Sigmoid colon (tissue), 7 donors: Measurements from ENCODE around the gene REXO2. TPM values are rescaled to one million over a fixed set of nuclear protein-coding genes. Genes with fewer than 3 reads are reported as not detected.

ENCODE experiments used
- DNase-seq: peaks from one replicate; pipeline ENCODE4 v3.0.0-alpha.2; 2019
- H3K27ac ChIP-seq, 4 donors: fragments of 200-600 bp; sonication (generic); one replicate each; pipeline ENCODE4 v1.5.1; 2016 to 2019; ENCODE audit warnings: mild to moderate bottlenecking in 1 of 4
- H3K27me3 ChIP-seq, 3 donors: fragments of 200-600 bp; sonication (generic); one replicate each; pipeline ENCODE4 v1.5.1; 2019; ENCODE audit warnings: mild to moderate bottlenecking in 1 of 3
- H3K36me3 ChIP-seq, 4 donors: fragments of 200-600 bp; sonication (generic); one replicate each; pipeline ENCODE4 v1.5.1; 2016 to 2019
- H3K4me1 ChIP-seq, 4 donors: fragments of 200-600 bp; sonication (generic); one replicate each; pipeline ENCODE4 v1.5.1; 2017 to 2019
- H3K4me3 ChIP-seq, 4 donors: fragments of 200-600 bp; sonication (generic); one replicate each; pipeline ENCODE4 v1.5.1; 2017 to 2019; ENCODE audit warnings: mild to moderate bottlenecking in 2 of 4, moderate library complexity in 1 of 4
- H3K9me3 ChIP-seq, 4 donors: fragments of 200-600 bp in 3 of 4; sonication (generic) in 3 of 4; one replicate each; pipeline versions ENCODE4 v1.5.1 to v1.6.1; 2013 to 2019
- CTCF ChIP-seq, 4 experiments: fragments of 450-650 bp in 3 of 4; fragments of 200-600 bp in 1 of 4; IDR thresholded peaks; one replicate each; pipeline ENCODE4 v1.5.1; 2016 to 2019; ENCODE audit warnings: antibody characterized with exemption in 4 of 4, mild to moderate bottlenecking in 3 of 4, moderate library complexity in 2 of 4
- EP300 ChIP-seq, 4 donors: sonication (generic); formaldehyde crosslinking; IDR thresholded peaks; one replicate each; pipeline ENCODE4 v1.6.1; 2017; ENCODE audit warnings: antibody characterized with exemption in 4 of 4
- POLR2A ChIP-seq, 2 donors: fragments of 450-650 bp; IDR thresholded peaks; one replicate each; pipeline ENCODE4 v1.6.1; 2016; ENCODE audit warnings: antibody characterized with exemption in 2 of 2, mild to moderate bottlenecking in 2 of 2, moderate library complexity in 2 of 2
- POLR2AphosphoS5 ChIP-seq, 4 donors: sonication (generic); formaldehyde crosslinking; IDR thresholded peaks; one replicate each; pipeline ENCODE4 v1.6.1; 2017; ENCODE audit warnings: antibody characterized with exemption in 4 of 4
- WGBS, 2 donors: extraction: QIAGEN DNeasy Blood & Tissue Kit; methylation state at CpG; one replicate each; pipeline ENCODE4 v1.1.7; 2013; 5-methylcytosine and 5-hydroxymethylcytosine counted together
- intact Hi-C: fragments of 100-400 bp; cut with DNase I; formaldehyde crosslinking; loops from one replicate; pipeline ENCODE4 v1.15.1; 2023
- polyA plus RNA-seq, 3 donors: library from polyadenylated mRNA; stranded (reverse); fragments of 200-250 nt; gene quantifications; one replicate each; pipeline ENCODE4 v1.2.3, GENCODE V29; 2013
- total RNA-seq, 4 donors: library from RNA; depleted of rRNA; stranded (reverse); fragments of >200 nt; gene quantifications; one replicate each; pipeline ENCODE4 v1.1.0, GENCODE V29; 2016
- donor health status: healthy with polysubstance abuse.
- donor health status: Bipolar disorder and iron deficiency.
- donor health status: healthy.

The REXO2 gene
- total and polyA plus RNA-seq, 7 donors, result 49.7 to 238 (median 158) TPM

- DNase-seq, result no peak
- Histone ChIP-seq H3K27me3 (no peaks in the 10 kb centered on the region), H3K4me1 (peaks cover 0 to 26% (median 20%) of the 10 kb centered on the region in 4 donors), H3K9me3 (no peaks in the 10 kb centered on the region), H3K4me3 (no peak overlapping the region), H3K27ac (peak overlapping the region in 2 of 4 donors; percentile 10 to 27), H3K36me3 (peaks cover 6 to 62% (median 23%) of the 10 kb centered on the region in 4 donors)
- no peak for TF ChIP-seq POLR2A (IDR thresholded peaks at IDR 0.05)
- TF ChIP-seq POLR2AphosphoS5 (IDR thresholded peaks at IDR 0.05), result peak in 2 of 4 donors; percentile 51 to 56
- WGBS, 2 donors, result 64 to 78% methylated on average over 2 of the region's 2 CpGs
- intact Hi-C loops, result no loop called here
Observed at GRCh38 chr11:114448749-114449482, 9.6 kb downstream of the REXO2 start.

GRCh38 chr11:114449845-114450244 lies 10.6 kb downstream of the REXO2 start:
- TF ChIP-seq CTCF (IDR thresholded peaks at IDR 0.05) (no peak), POLR2AphosphoS5 (IDR thresholded peaks at IDR 0.05) (no peak), POLR2A (IDR thresholded peaks at IDR 0.05) (no peak), EP300 (IDR thresholded peaks at IDR 0.05) (no peak)
- H3K27me3 ChIP-seq, result no peaks in the 10 kb centered on the region
- H3K4me1 ChIP-seq, result peaks cover 0 to 26% (median 20%) of the 10 kb centered on the region in 4 donors
- H3K27ac ChIP-seq, result no peak overlapping the region
- H3K9me3 ChIP-seq, result no peaks in the 10 kb centered on the region
- H3K36me3 ChIP-seq, result peaks cover 6 to 60% (median 19%) of the 10 kb centered on the region in 4 donors
- no peak overlapping the region for H3K4me3 ChIP-seq
- 93 to 94% methylated on average over 6 of the region's 6 CpGs for WGBS, 2 donors
- no peak for DNase-seq
- intact Hi-C loops, result no loop called here

GRCh38 chr11:114452399-114452798 lies 13.1 kb downstream of the REXO2 start:
- DNase-seq, result no peak
- intact Hi-C loops, result no loop called here
- Histone ChIP-seq H3K27me3 (no peaks in the 10 kb centered on the region), H3K4me3 (no peak overlapping the region), H3K4me1 (peaks cover 0 to 24% (median 19%) of the 10 kb centered on the region in 4 donors), H3K27ac (no peak overlapping the region), H3K36me3 (peaks cover 6 to 46% (median 16%) of the 10 kb centered on the region in 4 donors), H3K9me3 (no peaks in the 10 kb centered on the region)
- WGBS, 2 donors, result 97% methylated on average over 3 of the region's 3 CpGs
- TF ChIP-seq CTCF (IDR thresholded peaks at IDR 0.05) (no peak), POLR2A (IDR thresholded peaks at IDR 0.05) (no peak), EP300 (IDR thresholded peaks at IDR 0.05) (no peak), POLR2AphosphoS5 (IDR thresholded peaks at IDR 0.05) (no peak)

- no peak for TF ChIP-seq CTCF (IDR thresholded peaks at IDR 0.05)
- no peak for TF ChIP-seq POLR2AphosphoS5 (IDR thresholded peaks at IDR 0.05)
- peaks cover 0 to 7% (median 0%) of the 10 kb centered on the region in 4 donors for H3K4me1 ChIP-seq
- no peak overlapping the region for H3K4me3 ChIP-seq
- peaks cover 0 to 3% (median 0%) of the 10 kb centered on the region in 4 donors for H3K9me3 ChIP-seq
- no peak for DNase-seq
- intact Hi-C loops, result no loop called here
- H3K36me3 ChIP-seq, result peaks cover 0 to 5% (median 0%) of the 10 kb centered on the region in 4 donors
- H3K27ac ChIP-seq, result no peak overlapping the region
- H3K27me3 ChIP-seq, result no peaks in the 10 kb centered on the region
- WGBS, 2 donors, result 98% methylated on average over 2 of the region's 2 CpGs
Observed at GRCh38 chr11:114463999-114464398, 24.7 kb downstream of the REXO2 start.

- 83 to 86% methylated on average over 3 of the region's 3 CpGs for WGBS, 2 donors
- Histone ChIP-seq H3K4me3 (no peak overlapping the region), H3K9me3 (peaks cover 0 to 3% (median 0%) of the 10 kb centered on the region in 4 donors), H3K27me3 (no peaks in the 10 kb centered on the region), H3K36me3 (peaks cover 0 to 5% (median 0%) of the 10 kb centered on the region in 4 donors), H3K4me1 (peaks cover 0 to 7% (median 0%) of the 10 kb centered on the region in 4 donors), H3K27ac (no peak overlapping the region)
- DNase-seq, result no peak
- intact Hi-C loops, result no loop called here
- TF ChIP-seq POLR2A (IDR thresholded peaks at IDR 0.05) (no peak), POLR2AphosphoS5 (IDR thresholded peaks at IDR 0.05) (no peak)
Observed at GRCh38 chr11:114466742-114467141, 27.5 kb downstream of the REXO2 start.
